Ishikawa (cell line): ENCODE measurements around the gene MED16.

Source experiments
- EGR1 ChIP-seq: IDR thresholded peaks from 2 replicates; pipeline ENCODE4 v1.6.1; 2012
- MAX ChIP-seq: IDR thresholded peaks from 2 replicates; pipeline ENCODE4 v1.6.1; 2012
- NFIC ChIP-seq: IDR thresholded peaks from 2 replicates; pipeline ENCODE4 v1.6.1; 2012

- TF ChIP-seq EGR1 (no peak), MAX (no peak), NFIC (no peak)
Measured at GRCh38 chr19:834216-834615, 58.8 kb downstream of the MED16 start.
